Measurements from ENCODE around the gene CAMKV. TPM values are rescaled to one million over a fixed set of nuclear protein-coding genes. Genes with fewer than 3 reads are reported as not detected.

The CAMKV gene
- total and polyA plus RNA-seq, 2 of the 4 experiments (the other 2 are of a cell fraction): not detected

DNA sequence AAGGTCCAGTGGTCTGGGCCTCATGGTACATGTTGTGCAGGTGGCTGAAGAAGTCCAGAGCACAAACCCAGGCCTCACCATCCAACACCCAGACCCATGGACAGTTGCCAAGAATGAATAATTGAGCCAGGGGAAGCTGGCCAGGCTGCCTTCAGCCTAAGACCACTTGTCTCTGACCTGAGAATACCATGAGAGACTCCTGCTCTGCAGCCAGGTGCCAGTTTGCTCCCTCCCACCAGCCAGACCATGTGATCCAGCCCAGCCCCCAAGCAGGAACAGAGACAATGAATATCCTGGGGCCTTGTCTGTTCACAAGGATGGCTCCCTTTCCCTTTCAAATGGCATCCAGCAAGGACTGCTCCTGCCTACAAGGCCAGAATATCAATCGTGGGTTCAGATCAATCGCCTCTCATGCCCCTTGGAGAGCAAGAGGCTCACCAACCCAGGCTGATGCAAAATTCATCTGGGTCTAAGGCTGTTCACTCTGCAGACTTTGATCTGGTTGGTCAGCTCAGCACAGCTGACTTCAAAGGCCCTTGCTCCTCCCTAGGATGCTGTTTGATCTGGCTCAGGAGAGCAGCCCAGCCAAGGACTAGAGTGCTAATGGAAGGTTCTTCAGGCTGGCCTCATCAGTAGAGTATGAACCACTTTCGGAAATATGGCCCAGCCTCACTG, 26.7 kb downstream of the CAMKV start:
- no peak for TF ChIP-seq CEBPB (IDR thresholded peaks at IDR 0.05; ENCODE audit: low read depth, low read length)
- TF ChIP-seq, protein P1, sequence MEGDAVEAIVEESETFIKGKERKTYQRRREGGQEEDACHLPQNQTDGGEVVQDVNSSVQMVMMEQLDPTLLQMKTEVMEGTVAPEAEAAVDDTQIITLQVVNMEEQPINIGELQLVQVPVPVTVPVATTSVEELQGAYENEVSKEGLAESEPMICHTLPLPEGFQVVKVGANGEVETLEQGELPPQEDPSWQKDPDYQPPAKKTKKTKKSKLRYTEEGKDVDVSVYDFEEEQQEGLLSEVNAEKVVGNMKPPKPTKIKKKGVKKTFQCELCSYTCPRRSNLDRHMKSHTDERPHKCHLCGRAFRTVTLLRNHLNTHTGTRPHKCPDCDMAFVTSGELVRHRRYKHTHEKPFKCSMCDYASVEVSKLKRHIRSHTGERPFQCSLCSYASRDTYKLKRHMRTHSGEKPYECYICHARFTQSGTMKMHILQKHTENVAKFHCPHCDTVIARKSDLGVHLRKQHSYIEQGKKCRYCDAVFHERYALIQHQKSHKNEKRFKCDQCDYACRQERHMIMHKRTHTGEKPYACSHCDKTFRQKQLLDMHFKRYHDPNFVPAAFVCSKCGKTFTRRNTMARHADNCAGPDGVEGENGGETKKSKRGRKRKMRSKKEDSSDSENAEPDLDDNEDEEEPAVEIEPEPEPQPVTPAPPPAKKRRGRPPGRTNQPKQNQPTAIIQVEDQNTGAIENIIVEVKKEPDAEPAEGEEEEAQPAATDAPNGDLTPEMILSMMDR (conservative IDR thresholded peaks at IDR 0.05; ENCODE audit: low read depth, low read length): no peak
- TF ChIP-seq, protein P2, sequence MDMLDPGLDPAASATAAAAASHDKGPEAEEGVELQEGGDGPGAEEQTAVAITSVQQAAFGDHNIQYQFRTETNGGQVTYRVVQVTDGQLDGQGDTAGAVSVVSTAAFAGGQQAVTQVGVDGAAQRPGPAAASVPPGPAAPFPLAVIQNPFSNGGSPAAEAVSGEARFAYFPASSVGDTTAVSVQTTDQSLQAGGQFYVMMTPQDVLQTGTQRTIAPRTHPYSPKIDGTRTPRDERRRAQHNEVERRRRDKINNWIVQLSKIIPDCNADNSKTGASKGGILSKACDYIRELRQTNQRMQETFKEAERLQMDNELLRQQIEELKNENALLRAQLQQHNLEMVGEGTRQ (IDR thresholded peaks at IDR 0.05; ENCODE audit: low read depth, low read length): no peak
- no peak for TF ChIP-seq RAD21 (IDR thresholded peaks at IDR 0.05; ENCODE audit: low read length)
- no peak for TF ChIP-seq FOS (IDR thresholded peaks at IDR 0.05; ENCODE audit: low read depth, low read length)
- no peak for TF ChIP-seq MAZ (IDR thresholded peaks at IDR 0.05; ENCODE audit: borderline replicate concordance, low read depth, low read length)
- TF ChIP-seq RFX5 (IDR thresholded peaks at IDR 0.05; ENCODE audit: low read depth, low read length): no peak
- TF ChIP-seq MXI1 (IDR thresholded peaks at IDR 0.05; ENCODE audit: borderline replicate concordance, low read depth, low read length): no peak
- TF ChIP-seq CHD1 (IDR thresholded peaks at IDR 0.05; ENCODE audit: low read depth, low read length): no peak
- no peak for TF ChIP-seq BHLHE40 (IDR thresholded peaks at IDR 0.05; ENCODE audit: low read depth, low read length)
- no peak for TF ChIP-seq RCOR1 (IDR thresholded peaks at IDR 0.05; ENCODE audit: insufficient replicate concordance, low read length)
- TF ChIP-seq POLR2A (IDR thresholded peaks at IDR 0.05; ENCODE audit: low read depth, low read length): no peak
- no peak for TF ChIP-seq SMC3 (IDR thresholded peaks at IDR 0.05; ENCODE audit: low read depth, low read length)
- Histone ChIP-seq H3K9me3 (ENCODE audit: control insufficient read depth, insufficient read depth, low read length) (no peaks in the 10 kb centered on the region), H2BK120ac (ENCODE audit: low read depth, low read length) (no peak overlapping the region), H3K27me3 (ENCODE audit: control insufficient read depth, insufficient read depth, low read length) (no peaks in the 10 kb centered on the region), H3K23ac (ENCODE audit: low read depth, low read length) (no peak overlapping the region), H3K56ac (ENCODE audit: extremely low read depth, insufficient read depth, low read length) (no peak overlapping the region), H2AFZ (replicated peaks; ENCODE audit: low read length, poor library complexity) (no peak overlapping the region), H4K91ac (ENCODE audit: insufficient read depth, low read depth, low read length) (no peak overlapping the region), H2BK15ac (ENCODE audit: low read depth, low read length) (no peak overlapping the region), H3K9ac (ENCODE audit: low read depth, low read length) (no peak overlapping the region), H3K4me3 (ENCODE audit: insufficient read depth, low read depth, low read length) (no peak overlapping the region), H3K4ac (ENCODE audit: low read depth, low read length) (no peak overlapping the region), H2BK5ac (ENCODE audit: low read depth, low read length, poor library complexity, severe bottlenecking) (no peak overlapping the region), H3K79me1 (ENCODE audit: low read depth in 1 of 2, low read length in 2 of 2) (peaks cover 0 to 3% of the 10 kb centered on the region in 2 experiments; a peak in 2 of 4 replicates), H3K9me1 (ENCODE audit: insufficient read depth, low read length) (peaks cover 3% of the 10 kb centered on the region; the same call in 1 of the 2 replicates), H4K20me1 (ENCODE audit: insufficient read depth, low read length) (no peaks in the 10 kb centered on the region), H4K5ac (ENCODE audit: low read depth, low read length) (no peak overlapping the region), H3K18ac (ENCODE audit: low read depth, low read length) (no peak overlapping the region), H3K4me2 (ENCODE audit: low read depth, low read length) (no peak overlapping the region), H2BK20ac (ENCODE audit: low read depth, low read length) (no peak overlapping the region), H3K14ac (replicated peaks; ENCODE audit: low read depth, low read length) (no peak overlapping the region), H3K36me3 (ENCODE audit: control insufficient read depth, insufficient read depth, low read length) (peaks cover 3% of the 10 kb centered on the region), H3K4me1 (ENCODE audit: control insufficient read depth, insufficient read depth, low read length) (no peaks in the 10 kb centered on the region; the same call in 1 of the 2 replicates), H2AK9ac (replicated peaks; ENCODE audit: low read depth, low read length, poor library complexity) (no peak overlapping the region), H4K8ac (ENCODE audit: low read depth in 2 of 2, low read length in 2 of 2) (no peak overlapping the region), H3K27ac (ENCODE audit: insufficient read depth, low read length) (no peak overlapping the region), H2AK5ac (ENCODE audit: low read depth, low read length) (no peak overlapping the region)
- intact Hi-C loops (cut with micrococcal nuclease) (loop anchor here (5.0 kb wide), 1 partner anchor 64 kb away; no protein-coding TSS in a partner anchor), in situ Hi-C loops (cut with MboI; ENCODE audit: low sequenced_read_pairs) (loop anchor here (5.0 kb wide), 1 partner anchor 141 kb away; no protein-coding TSS in a partner anchor), dilution Hi-C loops (cut with HindIII; ENCODE audit: low sequenced_read_pairs, unreplicated experiment) (no loop called here)
- no peak for ATAC-seq (ENCODE audit: low read depth)
- no TSS peak for BruUV-seq (replicated peaks)
- WGBS, 2 experiments (ENCODE audit: extremely low coverage in 2 of 2, insufficient read length in 1 of 2): 88% methylated on average over 2 of the region's 3 CpGs; no CpG with 5 or more reads in 1 of the 2 experiments
- CTCF ChIA-PET: interaction anchor here (1.1 kb wide), 1 partner anchor 9 kb away, joined by 3 read pairs; no protein-coding TSS in a partner anchor
- no peak for DNase-seq
- POLR2A ChIA-PET (ENCODE audit: unreplicated experiment): no interaction called here
